GM21526 (cell line): ENCODE measurements around the gene R3HCC1L.

Experiments used
- ATAC-seq: cut with Tn5 transposase; IDR thresholded peaks from one replicate; pipeline ENCODE4 v1.9.1; 2021; ENCODE audit warnings: moderate library complexity; ENCODE audit not compliant: unreplicated experiment, low FRiP score

R3HCC1L gene

GRCh38 chr10:98257198-98257597, 122.7 kb downstream of the R3HCC1L start:
- ATAC-seq = no peak

- ATAC-seq = no peak
Observed at GRCh38 chr10:98257961-98258360, 123.5 kb downstream of the R3HCC1L start.

DNA sequence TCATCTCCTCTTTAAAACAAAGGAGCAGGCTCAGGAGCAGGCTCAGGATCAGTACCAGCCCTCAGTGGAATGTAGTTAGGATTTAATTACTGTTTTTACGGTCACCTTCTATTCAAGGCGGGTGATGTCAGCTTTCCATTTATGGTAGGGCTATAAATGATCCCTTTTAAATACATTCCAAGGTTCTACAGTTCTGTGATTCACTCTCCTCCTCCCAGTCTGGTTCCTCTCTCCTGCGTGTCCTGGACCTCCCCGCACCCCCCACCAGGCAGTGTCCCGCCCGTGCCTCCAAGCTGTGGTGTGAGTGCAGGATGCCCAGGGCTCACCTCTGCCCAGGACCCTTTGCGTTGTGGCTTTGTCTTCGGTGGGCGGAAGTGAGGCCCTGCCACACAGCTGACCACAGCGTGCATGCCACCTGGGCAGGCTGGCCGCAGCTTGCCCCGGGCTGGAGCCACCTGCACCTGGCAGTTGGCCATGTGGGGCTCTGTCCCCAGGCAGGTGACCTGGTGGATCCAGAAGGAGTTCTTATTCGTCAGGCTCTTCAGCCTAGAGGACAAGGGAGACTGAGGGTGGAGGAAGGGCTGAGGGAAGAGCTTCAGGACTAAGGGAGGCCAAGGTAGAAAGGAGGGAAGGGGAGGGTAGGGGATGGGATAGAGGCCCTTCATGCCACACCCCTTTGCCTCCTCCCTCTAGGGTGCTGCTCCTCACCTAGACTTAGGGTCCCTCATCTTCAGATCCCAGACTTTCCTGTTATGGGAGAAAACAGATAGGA, 124.4 kb downstream of the R3HCC1L start:
- ATAC-seq = no peak

DNA sequence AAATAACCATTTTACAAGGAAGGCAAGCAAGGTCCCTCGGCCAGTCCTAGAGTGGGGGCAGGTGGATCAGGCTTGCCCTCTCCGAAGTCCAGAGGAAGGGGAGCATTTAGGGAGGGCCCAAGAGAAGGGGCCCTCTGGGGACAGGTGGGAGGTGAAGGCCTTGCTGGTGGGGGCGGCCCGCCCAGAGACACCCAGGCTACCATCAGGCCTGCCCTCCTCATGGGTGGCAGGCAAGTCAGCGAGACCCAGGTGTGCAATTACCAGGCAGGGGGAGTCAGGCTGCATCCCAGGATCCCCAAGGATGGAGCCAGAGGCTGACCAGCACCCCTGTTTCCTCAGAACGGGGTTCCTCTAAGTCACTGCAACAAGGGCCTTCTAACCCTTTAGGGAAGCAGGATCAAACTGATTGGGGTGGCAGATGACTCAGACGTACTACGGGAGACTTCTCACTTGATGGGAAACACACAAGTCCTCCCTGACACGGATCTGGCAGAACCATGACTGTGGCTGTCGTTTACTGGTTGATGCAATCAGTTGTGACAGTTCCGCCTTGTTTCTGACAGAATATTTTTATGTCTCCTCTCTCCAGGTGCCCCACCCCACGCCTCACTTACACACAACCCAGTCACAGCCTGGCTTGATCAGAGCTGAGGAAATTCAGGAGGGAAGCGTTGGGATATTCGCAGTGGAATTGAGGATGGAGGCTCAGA, 125.3 kb downstream of the R3HCC1L start:
- no peak for ATAC-seq

DNA sequence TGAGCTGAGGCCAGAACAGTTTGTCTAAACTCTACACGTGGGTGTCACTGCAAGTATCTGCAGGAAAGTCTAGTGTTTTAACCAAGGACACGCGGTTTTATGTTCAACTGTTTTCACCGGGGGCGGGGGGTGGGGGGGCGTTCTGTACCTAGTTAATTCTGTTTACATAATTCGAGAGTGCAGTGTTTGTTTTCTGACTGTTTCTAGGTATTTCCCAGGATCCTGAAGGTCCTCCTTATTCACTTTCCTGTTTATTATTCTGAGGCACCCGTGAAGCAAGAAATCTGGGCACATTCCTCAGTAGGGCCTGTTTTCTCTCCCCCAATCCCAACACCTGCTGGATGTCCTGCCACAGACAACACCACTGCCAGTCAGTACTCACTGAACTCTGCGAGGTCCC, 125.9 kb downstream of the R3HCC1L start:
- no peak for ATAC-seq

DNA sequence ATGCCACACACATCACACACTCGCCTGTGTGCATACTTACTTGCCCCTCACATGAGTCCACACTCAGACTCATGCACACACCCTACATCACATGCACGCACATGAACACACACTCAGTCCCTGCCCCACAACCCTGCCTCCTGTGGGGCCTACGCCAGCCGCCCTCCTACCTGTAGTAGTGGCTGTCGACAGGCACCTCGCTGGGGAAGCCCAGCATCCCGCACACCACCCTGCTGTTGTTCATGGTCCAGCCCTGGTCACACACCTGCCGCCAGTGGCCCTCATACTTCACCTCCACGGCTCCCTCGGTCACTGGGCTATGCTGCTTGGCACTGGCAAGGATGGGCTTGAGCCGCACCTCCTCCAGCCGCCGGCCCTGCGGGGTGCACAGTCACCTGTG, 126.3 kb downstream of the R3HCC1L start:
- ATAC-seq = no peak

DNA sequence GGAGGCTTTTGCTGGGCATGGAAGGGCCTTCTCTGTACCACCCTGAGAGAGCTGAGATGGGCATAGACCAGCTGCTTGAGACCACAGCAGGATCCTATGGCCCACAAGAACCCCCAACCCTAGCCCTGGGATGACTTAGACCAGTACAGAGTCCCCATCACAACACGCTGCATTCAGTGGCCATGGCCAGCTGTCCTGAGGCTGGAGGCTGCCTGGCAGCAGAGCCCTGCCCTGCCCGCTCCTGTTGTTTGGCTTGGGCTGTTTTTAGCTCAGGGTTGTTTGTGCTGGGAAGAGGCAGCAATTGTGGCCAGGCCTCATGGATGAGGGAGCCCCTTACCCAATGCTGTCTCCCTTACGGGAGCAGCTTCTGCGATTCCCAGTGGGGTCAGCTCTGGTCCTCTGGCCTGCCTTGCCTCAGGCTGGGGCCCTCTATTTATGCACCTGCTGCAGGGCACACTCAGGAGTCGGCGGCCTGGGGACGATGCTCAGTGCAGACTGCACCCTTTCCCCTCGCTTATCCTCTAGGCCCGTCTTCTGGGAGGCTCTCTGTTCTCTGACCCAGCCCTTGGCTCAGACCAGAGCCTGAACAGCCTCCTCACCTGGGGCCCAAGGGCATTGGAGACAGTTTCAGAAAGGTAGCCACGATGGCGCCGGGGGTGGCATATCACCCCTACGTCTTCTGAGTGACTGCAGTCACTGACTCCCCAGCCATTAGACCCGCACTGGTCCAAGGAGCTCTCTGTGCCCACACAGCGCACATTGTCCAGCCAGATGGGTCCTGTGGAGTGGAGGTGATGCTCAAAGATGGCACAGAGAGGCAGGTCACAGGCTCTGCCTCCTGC, 127.2 kb downstream of the R3HCC1L start:
- no peak for ATAC-seq

- no peak for ATAC-seq
Observed at GRCh38 chr10:98262571-98262970, 128.1 kb downstream of the R3HCC1L start.

GRCh38 chr10:98263088-98263487, 128.6 kb downstream of the R3HCC1L start:
- ATAC-seq = no peak

DNA sequence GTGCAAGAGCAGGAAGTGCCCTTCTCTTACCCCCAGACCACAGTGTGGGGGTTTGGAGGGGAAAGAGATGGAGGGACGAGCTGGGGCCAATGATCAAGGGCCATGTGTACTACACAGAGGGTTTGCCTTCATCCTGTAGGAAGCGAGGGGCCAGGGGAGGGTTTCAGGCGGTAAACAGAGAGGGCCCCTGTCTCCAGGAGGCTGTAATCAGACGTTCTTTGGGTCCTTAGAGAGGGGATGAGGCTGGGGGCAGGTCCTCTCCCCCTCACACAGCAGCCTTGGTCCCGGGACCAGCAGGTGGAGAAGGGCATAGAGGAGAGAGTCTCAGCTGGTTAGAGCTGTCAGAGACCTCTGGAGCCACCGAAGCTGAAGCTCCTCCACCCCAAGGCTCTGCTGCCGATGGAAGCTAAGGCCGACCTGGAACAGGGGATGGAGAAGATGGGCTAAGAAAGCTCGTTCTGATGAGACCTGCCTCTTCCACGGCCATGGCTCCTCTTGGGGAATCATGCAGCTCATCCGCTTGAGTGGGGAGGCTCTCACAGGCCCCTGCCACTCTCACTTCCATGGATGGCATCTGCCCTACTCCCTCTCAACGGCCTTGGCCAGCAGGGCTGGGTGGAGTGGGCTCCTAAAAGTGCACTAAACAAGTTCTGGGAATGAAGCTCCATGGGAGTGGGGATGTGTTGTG, 130.1 kb downstream of the R3HCC1L start:
- ATAC-seq = no peak

DNA sequence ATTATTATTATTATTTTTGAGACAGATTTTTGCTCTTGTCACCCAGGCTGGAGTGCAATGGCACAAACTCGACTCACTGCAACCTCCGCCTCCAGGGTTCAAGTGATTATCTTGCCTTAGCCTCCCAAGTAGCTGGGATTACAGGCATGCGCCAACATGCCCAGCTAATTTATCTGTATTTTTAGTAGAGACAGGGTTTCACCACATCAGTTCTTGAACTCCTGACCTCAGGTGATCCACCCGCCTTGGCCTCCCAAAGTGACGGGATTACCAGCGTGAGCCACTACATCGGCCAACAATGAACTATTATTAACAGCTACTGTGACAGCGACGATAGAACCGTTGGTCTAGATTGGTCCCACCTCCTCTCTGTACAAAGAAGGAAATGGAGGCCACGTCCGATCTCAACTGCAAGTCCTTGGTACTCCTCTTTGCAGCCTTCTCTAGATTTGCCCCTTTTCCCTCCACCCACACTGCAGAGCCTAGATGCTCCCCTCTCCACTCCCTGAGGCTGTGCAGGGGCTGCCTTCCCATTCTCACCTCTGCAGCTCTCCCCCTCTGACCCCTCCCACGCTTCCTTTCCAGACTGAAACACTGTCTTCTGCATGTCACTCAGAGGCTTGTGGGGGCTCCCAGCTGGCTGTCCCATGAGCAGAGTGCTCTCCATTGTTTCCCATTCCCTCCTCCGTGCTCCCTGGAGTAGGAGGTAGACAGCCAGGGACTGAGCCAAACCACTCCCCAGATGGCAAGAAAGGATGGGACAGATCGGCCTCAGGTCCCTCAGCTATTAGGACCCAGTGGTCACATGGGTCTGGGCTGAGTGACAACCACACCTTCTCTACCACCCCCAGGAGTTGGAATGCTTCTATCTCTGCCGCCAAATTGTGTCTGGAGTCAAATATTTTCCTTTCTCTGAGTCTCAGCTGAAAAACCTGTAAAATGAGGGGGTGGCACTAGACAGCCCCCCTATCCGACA, 131.2 kb downstream of the R3HCC1L start:
- ATAC-seq = no peak

DNA sequence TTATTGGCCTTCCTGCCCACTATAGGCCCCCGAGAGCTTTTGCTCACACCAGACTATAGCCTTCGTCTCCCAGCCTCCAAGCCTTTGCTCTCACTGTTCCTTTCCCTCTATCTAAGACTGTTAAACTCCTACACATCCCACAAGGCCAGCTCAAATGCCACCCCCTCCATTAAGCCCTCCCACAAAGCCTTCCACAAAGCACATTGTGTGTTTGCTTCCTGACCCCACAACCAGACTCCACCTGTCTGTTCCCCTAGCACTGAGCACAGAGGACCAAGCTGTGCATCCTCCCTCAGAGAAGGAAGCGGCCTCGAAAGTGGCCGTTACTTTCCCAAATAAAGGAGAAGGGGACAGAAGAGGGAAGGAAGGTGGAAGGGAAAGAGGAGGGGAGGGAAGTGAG, 132.2 kb downstream of the R3HCC1L start:
- ATAC-seq = no peak

GRCh38 chr10:98267069-98267893, 132.8 kb downstream of the R3HCC1L start:
- ATAC-seq = no peak

DNA sequence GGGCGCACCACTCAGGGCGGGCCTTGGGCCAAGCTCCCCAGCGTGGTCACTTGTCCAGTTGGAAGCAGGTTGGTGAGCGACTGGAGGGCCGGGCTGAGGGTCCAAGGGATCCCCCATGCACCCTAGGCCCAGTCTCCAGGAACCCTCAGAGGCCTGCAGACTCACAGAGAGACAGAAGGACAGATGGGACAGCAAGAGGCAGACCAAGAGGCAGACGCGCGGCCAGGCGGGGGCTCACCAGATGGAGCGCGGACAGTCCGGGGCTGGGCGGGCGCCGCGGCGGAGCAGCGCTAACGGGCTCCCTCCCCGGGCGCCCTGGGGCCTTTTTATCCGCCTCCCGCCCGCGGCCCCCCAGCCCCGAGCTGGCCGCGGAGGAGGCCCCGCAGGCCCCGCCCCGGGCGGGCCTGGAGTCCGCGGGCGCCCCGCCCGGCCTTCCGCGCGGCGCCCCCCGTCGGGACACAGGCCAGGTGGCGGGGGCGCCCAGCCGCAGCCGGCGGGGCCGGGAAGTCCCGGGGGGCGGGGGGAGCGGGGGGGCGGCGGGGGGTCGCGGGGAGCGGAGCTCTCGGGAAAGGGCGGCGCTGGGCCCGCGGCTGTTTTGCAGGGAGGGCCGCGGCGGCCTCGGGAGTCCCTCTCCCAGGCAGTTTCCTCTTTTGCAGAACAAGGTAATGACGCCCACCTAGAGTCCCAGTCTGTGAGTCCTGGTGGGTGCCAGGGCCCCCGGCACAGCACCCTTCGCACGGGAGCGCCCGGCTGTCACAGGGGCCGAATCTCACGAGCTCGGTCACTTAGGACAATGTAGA, 133.6 kb downstream of the R3HCC1L start, which contains the start of gene LOXL4:
Gene LOXL4, minus strand, starts transcription at position 301 of the 800 bp plus-strand sequence. CDS start 5,175 bp downstream, outside the sequence.
- ATAC-seq = no peak

DNA sequence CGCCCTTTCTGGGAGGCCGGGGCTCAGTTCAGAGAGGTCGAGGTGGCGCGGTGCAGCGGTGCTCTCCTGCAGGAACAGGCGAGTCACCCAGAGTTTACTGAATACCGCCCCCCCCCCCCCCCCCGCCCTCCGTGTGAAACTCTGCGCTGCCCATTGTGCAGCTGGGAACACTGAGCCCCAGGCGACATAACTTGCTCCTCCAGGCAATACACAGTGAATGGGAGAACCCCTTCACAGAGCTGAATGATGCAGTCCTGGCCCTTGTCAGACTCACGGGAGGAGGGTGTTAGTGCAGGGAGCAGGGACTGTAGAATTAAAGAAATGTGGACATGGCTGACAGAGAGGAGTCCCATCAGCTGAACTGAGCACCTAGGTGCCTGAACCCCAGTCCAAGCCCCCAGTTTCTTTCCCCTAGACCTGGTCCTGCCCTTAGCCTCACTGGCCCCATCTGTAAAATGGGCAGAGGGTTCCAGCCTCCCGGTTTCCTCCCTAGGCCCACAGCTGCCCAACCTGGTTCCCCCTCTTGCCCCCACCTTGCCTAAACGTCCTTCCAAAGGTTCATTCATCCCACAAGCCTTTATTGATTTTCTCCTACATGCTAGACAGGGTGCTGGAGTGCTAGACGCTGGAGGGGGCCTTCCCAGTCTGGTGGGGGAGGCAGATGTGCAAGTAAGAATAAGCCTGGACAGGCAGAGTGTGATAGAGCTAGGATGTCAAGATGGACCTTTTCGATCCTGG, 134.4 kb downstream of the R3HCC1L start:
- no peak for ATAC-seq

DNA sequence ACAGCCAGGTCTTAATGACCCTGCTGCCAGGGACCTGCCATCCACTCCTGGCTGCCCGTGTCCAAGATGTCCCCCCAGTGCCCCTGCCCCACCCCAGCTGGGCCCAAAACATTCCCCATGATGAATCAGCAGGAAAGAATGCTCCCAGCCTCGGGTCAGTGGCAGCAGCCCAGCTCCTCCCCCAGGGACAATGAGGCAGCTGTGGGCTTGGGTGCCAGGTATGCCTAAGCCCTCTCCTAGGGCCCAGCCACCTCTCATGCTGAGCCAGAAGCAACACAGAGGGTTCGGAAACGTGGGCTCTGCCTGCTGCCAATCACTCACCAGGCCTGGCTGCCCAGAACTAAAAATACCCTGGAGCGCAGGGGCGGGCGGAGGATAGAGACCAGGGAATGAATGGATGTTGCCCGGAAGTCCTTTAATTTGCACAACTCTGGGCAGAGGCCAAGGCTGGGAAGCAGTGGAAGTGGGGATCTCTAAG, 135.0 kb downstream of the R3HCC1L start:
- ATAC-seq = no peak
